GM12878 (cell line): ENCODE measurements around the gene EOLA1.
"Not testable (repeated sequence)": the region's sequence is repeated elsewhere in the genome, so short reads cannot be mapped to it uniquely, and the experiment has no call there.

Source experiments
- BRCA1 ChIP-seq: IDR thresholded peaks from 2 replicates; pipeline ENCODE4 v1.6.1; 2011; ENCODE audit warnings: low read depth, low read length, improper control_type of control experiment
- MXI1 ChIP-seq: fragments of 150-350 bp; IDR thresholded peaks from 2 replicates; pipeline ENCODE4 v1.6.1; 2011; ENCODE audit warnings: low read depth, mild to moderate bottlenecking, inconsistent platforms, low read length, improper control_type of control experiment
- PAX8 ChIP-seq: fragments of 450-650 bp; IDR thresholded peaks from 2 replicates; pipeline ENCODE4 v1.6.1; 2017; ENCODE audit warnings: mild to moderate bottlenecking, moderate library complexity
- POU2F2 ChIP-seq: IDR thresholded peaks from 3 replicates; pipeline ENCODE4 v1.6.1; 2011; ENCODE audit warnings: low read depth, mild to moderate bottlenecking, low read length, borderline replicate concordance
- RAD21 ChIP-seq: IDR thresholded peaks from 2 replicates; pipeline ENCODE4 v1.6.1; 2011; ENCODE audit warnings: mild to moderate bottlenecking, low read depth, low read length, moderate library complexity; ENCODE audit not compliant: insufficient read depth
- SMC3 ChIP-seq: IDR thresholded peaks from 2 replicates; pipeline ENCODE4 v1.6.1; 2011; ENCODE audit warnings: low read length, improper control_type of control experiment, borderline replicate concordance
- SPI1 ChIP-seq: IDR thresholded peaks from 2 replicates; pipeline ENCODE4 v1.6.1; 2011; ENCODE audit warnings: low read depth, mild to moderate bottlenecking, low read length, moderate library complexity, borderline replicate concordance; ENCODE audit not compliant: insufficient read depth
- USF2 ChIP-seq: IDR thresholded peaks from 2 replicates; pipeline ENCODE4 v1.6.1; 2011; ENCODE audit warnings: low read depth, low read length, improper control_type of control experiment, borderline replicate concordance
- TF ChIP-seq, protein P1 (sequence below), 3 experiments: IDR thresholded peaks in 2 of 3; conservative IDR thresholded peaks in 1 of 3; 2 replicates each; pipeline ENCODE4 v1.5.1; 2011; ENCODE audit warnings: low read depth in 3 of 3, low read length in 3 of 3, mild to moderate bottlenecking in 3 of 3, control low read depth in 2 of 3, moderate library complexity in 2 of 3, inconsistent platforms in 1 of 3, mixed read lengths in 1 of 3; ENCODE audit not compliant: control insufficient read depth in 2 of 3, insufficient read depth in 1 of 3; ENCODE audit errors: extremely low read depth in 1 of 3
- TF ChIP-seq, protein P2 (sequence below): fragments of 450-650 bp; formaldehyde crosslinking; IDR thresholded peaks from 2 replicates; pipeline ENCODE4 v1.4.0; 2022; ENCODE audit warnings: mild to moderate bottlenecking, moderate library complexity
- TF ChIP-seq, protein P3 (sequence below): IDR thresholded peaks from 2 replicates; pipeline ENCODE4 v1.6.1; 2011; ENCODE audit warnings: low read depth, mild to moderate bottlenecking, low read length, moderate library complexity, borderline replicate concordance; ENCODE audit errors: extremely low read depth

- TF ChIP-seq, protein P1, sequence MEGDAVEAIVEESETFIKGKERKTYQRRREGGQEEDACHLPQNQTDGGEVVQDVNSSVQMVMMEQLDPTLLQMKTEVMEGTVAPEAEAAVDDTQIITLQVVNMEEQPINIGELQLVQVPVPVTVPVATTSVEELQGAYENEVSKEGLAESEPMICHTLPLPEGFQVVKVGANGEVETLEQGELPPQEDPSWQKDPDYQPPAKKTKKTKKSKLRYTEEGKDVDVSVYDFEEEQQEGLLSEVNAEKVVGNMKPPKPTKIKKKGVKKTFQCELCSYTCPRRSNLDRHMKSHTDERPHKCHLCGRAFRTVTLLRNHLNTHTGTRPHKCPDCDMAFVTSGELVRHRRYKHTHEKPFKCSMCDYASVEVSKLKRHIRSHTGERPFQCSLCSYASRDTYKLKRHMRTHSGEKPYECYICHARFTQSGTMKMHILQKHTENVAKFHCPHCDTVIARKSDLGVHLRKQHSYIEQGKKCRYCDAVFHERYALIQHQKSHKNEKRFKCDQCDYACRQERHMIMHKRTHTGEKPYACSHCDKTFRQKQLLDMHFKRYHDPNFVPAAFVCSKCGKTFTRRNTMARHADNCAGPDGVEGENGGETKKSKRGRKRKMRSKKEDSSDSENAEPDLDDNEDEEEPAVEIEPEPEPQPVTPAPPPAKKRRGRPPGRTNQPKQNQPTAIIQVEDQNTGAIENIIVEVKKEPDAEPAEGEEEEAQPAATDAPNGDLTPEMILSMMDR (IDR thresholded peaks at IDR 0.05 in 2 of 3, conservative IDR thresholded peaks at IDR 0.05 in 1 of 3; ENCODE audit: control insufficient read depth in 2 of 3, extremely low read depth in 1 of 3, insufficient read depth in 1 of 3, low read depth in 3 of 3, low read length in 3 of 3) = not testable (repeated sequence)
- not testable (repeated sequence) for TF ChIP-seq POU2F2, SMC3, RAD21, PAX8, MXI1, USF2, SPI1, BRCA1
- TF ChIP-seq, protein P2, sequence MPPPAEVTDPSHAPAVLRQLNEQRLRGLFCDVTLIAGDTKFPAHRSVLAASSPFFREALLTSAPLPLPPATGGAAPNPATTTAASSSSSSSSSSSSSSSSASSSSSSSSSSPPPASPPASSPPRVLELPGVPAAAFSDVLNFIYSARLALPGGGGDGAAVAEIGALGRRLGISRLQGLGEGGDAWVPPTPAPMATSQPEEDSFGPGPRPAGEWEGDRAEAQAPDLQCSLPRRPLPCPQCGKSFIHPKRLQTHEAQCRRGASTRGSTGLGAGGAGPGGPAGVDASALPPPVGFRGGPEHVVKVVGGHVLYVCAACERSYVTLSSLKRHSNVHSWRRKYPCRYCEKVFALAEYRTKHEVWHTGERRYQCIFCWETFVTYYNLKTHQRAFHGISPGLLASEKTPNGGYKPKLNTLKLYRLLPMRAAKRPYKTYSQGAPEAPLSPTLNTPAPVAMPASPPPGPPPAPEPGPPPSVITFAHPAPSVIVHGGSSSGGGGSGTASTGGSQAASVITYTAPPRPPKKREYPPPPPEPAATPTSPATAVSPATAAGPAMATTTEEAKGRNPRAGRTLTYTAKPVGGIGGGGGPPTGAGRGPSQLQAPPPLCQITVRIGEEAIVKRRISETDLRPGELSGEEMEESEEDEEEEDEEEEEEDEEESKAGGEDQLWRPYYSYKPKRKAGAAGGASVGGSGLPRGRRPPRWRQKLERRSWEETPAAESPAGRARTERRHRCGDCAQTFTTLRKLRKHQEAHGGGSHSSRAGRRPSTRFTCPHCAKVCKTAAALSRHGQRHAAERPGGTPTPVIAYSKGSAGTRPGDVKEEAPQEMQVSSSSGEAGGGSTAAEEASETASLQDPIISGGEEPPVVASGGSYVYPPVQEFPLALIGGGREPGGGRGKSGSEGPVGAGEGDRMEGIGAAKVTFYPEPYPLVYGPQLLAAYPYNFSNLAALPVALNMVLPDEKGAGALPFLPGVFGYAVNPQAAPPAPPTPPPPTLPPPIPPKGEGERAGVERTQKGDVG = not testable (repeated sequence)
- TF ChIP-seq, protein P3, sequence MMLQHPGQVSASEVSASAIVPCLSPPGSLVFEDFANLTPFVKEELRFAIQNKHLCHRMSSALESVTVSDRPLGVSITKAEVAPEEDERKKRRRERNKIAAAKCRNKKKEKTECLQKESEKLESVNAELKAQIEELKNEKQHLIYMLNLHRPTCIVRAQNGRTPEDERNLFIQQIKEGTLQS = not testable (repeated sequence)
These were observed 46.5 kb downstream of the EOLA1 start, which contains the start of gene MAGEA9B for GRCh38 chrX:149587359-149587758.
